PC-9 (cell line): Measurements from ENCODE around the gene HS3ST3B1.

Experiments
- CTCF ChIP-seq: fragments of 200-600 bp; sonication (generic); conservative IDR thresholded peaks from 2 replicates; pipeline ENCODE4 v1.6.1; 2017; ENCODE audit warnings: mixed run types, antibody characterized with exemption, mild to moderate bottlenecking, moderate library complexity
- EZH2 ChIP-seq: fragments of 200-600 bp; sonication (generic); IDR thresholded peaks from 2 replicates; pipeline ENCODE4 v1.8.0; 2017; ENCODE audit warnings: antibody characterized with exemption, low read depth

GRCh38 chr17:14353861-14354474 is 53.1 kb downstream of the HS3ST3B1 start:
- no peak for TF ChIP-seq CTCF
- no peak for TF ChIP-seq EZH2
